CD4-positive, alpha-beta T cell treated with Interleukin-6 at 100 ng/mL for 8 hours (primary cell): ENCODE measurements around the gene MYH7B.

Source experiments
- DNase-seq: peaks from one replicate; pipeline ENCODE4 v3.0.0-alpha.2; 2020; ENCODE audit warnings: mixed read lengths, low spot score

Gene MYH7B

GRCh38 chr20:34977365-34978091, 21.9 kb downstream of the MYH7B start:
- DNase-seq, result no peak

- DNase-seq, result no peak
These were observed 22.6 kb downstream of the MYH7B start for GRCh38 chr20:34978092-34978744.

- no peak for DNase-seq
These were observed 23.9 kb downstream of the MYH7B start for GRCh38 chr20:34979366-34980153.

- DNase-seq, result no peak
These were observed 25.0 kb downstream of the MYH7B start for GRCh38 chr20:34980543-34981233.

GRCh38 chr20:34982270-34983088, 26.8 kb downstream of the MYH7B start:
- DNase-seq, result no peak

GRCh38 chr20:34983089-34983820, 27.6 kb downstream of the MYH7B start:
- DNase-seq, result no peak

- DNase-seq, result no peak
These were observed 28.5 kb downstream of the MYH7B start for GRCh38 chr20:34983995-34984735.

- DNase-seq, result no peak
These were observed 29.1 kb downstream of the MYH7B start for GRCh38 chr20:34984756-34985261.

GRCh38 chr20:34985461-34986310, 30.0 kb downstream of the MYH7B start:
- DNase-seq, result no peak

GRCh38 chr20:34986311-34987287, 30.9 kb downstream of the MYH7B start:
- DNase-seq, result no peak

- no peak for DNase-seq
These were observed 31.9 kb downstream of the MYH7B start for GRCh38 chr20:34987288-34988190.

GRCh38 chr20:34988191-34988540, 32.5 kb downstream of the MYH7B start:
- DNase-seq, result no peak

GRCh38 chr20:34989118-34989517, 33.5 kb downstream of the MYH7B start:
- DNase-seq, result no peak

GRCh38 chr20:34989670-34990069, 34.0 kb downstream of the MYH7B start:
- DNase-seq, result no peak

GRCh38 chr20:34990231-34990630, 34.6 kb downstream of the MYH7B start:
- no peak for DNase-seq

GRCh38 chr20:34990661-34991214, 35.1 kb downstream of the MYH7B start:
- no peak for DNase-seq
